ENCODE data around the gene TEX2.

GRCh38 chr17:64200080-64201032, 62.7 kb downstream of the TEX2 start:
- TF ChIP-seq REST (IDR thresholded peaks at IDR 0.05; ENCODE audit: low read depth, low read length) (no peak), RFX5 (IDR thresholded peaks at IDR 0.05; ENCODE audit: low read length) (no peak), RAD21 (IDR thresholded peaks at IDR 0.05; ENCODE audit: low read length) (no peak), SMC3 (IDR thresholded peaks at IDR 0.05; ENCODE audit: low read depth, low read length) (no peak), CTCF (IDR thresholded peaks at IDR 0.05) (no peak), NRF1 (IDR thresholded peaks at IDR 0.05; ENCODE audit: low read depth, low read length) (no peak)
